Gastroesophageal sphincter (tissue), 3 donors: Measurements from ENCODE around the gene TK2.

ENCODE experiments used
- CTCF ChIP-seq, 4 experiments: fragments of 200-600 bp in 2 of 4; fragments of 450-650 bp in 2 of 4; sonication (generic) in 1 of 4; IDR thresholded peaks; one replicate each; pipeline ENCODE4 v1.5.1; 2017 to 2019; ENCODE audit warnings: antibody characterized with exemption in 4 of 4, mild to moderate bottlenecking in 2 of 4, moderate library complexity in 2 of 4
- POLR2A ChIP-seq, 2 donors: fragments of 450-650 bp; IDR thresholded peaks; one replicate each; pipeline ENCODE4 v1.6.1; 2017; ENCODE audit warnings: antibody characterized with exemption in 2 of 2, mild to moderate bottlenecking in 2 of 2, moderate library complexity in 1 of 2
- POLR2AphosphoS5 ChIP-seq: sonication (generic); formaldehyde crosslinking; IDR thresholded peaks from one replicate; pipeline ENCODE4 v1.6.1; 2017; ENCODE audit warnings: antibody characterized with exemption

- TF ChIP-seq CTCF (IDR thresholded peaks at IDR 0.05) = no peak
- no peak for TF ChIP-seq POLR2A (IDR thresholded peaks at IDR 0.05)
- TF ChIP-seq POLR2AphosphoS5 = no peak
These were observed 29.0 kb upstream of the TK2 start, which contains the start of gene CMTM2 for GRCh38 chr16:66578651-66579531.
